GM12873 (cell line): ENCODE results near the gene VEZF1.

Experiments used
- TF ChIP-seq, protein P1 (sequence below): IDR thresholded peaks from 2 replicates; pipeline ENCODE4 v1.5.1; 2012; ENCODE audit warnings: low read depth, mild to moderate bottlenecking, moderate library complexity, low read length, control low read depth; ENCODE audit not compliant: insufficient read depth; ENCODE audit errors: missing control alignments

Gene VEZF1

DNA sequence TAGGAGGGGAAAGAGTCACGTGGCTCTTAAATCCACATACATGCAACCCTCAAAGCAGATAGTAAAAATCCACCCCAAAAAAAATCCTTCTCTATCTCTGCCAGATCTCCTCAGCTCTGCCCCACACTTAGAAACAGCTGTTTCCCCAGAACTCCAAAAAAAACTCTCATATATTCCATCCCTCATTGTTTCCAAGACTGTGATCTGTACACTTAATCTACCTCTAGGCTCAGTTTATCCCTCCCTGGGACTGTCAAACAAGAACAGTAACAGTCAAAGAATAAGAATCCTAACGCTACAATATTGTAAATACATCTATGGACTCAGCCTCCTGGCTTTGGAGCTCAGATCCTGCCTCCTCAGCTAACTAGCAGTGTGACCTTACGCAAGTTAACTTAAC lies 44.4 kb downstream of the VEZF1 start:
- TF ChIP-seq, protein P1, sequence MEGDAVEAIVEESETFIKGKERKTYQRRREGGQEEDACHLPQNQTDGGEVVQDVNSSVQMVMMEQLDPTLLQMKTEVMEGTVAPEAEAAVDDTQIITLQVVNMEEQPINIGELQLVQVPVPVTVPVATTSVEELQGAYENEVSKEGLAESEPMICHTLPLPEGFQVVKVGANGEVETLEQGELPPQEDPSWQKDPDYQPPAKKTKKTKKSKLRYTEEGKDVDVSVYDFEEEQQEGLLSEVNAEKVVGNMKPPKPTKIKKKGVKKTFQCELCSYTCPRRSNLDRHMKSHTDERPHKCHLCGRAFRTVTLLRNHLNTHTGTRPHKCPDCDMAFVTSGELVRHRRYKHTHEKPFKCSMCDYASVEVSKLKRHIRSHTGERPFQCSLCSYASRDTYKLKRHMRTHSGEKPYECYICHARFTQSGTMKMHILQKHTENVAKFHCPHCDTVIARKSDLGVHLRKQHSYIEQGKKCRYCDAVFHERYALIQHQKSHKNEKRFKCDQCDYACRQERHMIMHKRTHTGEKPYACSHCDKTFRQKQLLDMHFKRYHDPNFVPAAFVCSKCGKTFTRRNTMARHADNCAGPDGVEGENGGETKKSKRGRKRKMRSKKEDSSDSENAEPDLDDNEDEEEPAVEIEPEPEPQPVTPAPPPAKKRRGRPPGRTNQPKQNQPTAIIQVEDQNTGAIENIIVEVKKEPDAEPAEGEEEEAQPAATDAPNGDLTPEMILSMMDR: no peak

DNA sequence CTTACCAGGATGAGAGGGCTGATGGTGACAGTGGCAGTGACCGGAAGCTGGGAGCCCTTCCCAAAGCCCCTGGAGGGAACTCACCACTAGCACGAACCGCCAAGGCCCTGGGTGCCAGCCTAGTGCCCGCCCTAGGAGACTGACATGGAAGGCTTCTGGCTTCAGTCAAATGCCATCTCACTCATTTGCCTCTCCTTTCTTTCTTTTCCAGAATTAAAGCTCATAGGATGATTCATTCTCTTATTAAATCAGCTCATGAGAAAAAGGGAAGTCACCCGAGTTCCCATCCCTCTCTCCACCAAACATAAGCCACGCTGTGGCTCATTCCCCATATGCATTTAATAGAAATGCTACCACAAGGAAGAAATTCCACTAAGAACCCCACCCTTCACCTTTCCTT lies 44.9 kb downstream of the VEZF1 start:
- TF ChIP-seq, protein P1: no peak

DNA sequence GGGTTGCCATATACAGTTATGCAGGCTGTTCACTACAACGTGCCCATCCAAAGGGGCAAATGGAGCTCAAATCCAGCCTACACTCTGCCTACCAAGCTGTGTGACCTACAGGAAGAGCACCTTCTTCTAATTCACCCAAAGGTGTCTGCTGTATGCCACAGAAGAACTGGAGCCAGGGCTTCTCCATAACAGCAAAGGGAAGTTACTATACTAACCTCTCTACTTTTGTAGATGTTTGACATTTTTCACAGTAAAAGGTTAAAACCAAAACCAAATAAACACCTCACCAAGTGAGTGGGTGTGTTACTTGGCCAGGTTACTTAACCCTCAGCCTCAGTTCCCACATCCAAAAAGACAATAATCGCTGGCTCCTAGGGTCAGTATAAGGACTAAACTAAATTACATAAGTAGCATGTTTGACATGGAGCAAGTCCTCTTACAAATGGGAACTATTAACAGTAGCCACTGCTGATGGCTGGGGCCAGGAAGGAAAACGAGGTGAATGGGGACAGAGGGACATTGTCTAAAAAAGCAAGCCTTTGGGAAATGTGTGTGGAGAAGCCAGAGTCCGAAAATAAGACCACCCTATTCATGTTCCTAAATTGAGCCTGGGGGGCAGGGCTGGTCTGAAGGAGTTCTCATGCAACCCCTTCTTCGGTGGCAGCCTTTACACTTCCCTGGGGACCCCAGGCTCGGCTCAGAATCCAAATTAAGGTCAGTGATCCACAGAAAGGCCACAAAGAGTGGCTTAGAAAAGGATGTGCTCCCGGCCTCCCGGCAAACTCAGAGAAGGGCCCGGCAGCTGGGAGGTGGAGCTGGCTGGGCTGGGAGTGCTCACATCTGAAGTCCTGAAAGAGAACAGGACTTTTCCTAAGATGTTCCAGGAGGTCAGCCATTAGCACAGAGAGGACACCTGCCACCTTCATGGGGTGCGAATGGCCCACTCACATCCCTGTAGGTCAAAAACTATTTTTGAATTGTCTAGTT lies 46.4 kb downstream of the VEZF1 start:
- TF ChIP-seq, protein P1: no peak

DNA sequence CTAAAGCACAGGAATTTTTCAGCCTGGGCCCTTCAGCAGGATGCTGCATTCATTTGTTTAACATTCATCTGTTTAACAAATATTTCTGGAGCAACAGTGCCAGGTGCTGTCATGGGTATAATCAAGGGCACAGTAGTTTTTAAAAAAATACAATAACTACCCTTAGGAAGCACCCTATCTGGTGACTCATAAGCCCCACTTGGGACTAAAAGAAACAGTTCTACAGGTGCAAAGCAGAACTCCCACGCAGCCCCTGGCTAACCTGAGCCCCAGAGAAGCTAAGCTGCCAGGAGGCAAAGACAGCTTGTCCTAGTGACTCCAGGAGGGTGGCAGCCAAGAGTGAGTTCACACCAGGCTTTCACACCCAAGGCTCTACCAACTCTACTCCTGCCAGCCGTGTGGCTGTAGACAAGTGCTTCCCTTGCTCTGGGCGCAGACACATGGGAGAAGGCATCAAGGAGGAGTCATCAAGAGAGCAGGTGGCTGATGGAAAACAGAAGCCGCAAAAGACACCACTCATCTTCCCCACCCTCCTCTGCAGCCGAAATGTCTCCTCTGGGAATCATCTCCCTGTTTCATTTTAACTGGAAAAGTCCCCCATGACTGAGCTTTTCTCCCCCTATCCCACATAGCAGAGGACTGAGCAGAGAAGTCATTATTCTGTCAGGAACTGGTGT lies 47.3 kb downstream of the VEZF1 start:
- TF ChIP-seq, protein P1: no peak

DNA sequence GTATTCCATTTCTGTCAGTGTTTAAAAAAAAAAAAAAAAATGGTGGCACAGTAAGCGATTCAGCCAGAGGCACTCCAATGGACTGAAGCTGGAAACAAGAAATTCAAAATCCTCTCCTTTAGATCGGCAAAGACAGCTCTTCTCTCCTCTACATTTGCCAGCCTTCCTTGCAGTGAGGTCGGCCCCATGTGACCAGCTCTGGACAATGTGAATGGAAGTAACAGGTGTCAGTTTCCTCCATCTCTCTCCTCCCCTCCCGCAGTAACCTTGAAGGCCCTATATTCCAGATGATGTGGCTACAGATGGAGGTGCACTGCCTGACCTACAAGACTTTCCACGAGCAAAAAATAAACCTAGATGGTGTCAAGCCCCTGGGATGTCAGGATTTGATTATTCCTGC lies 47.8 kb downstream of the VEZF1 start:
- TF ChIP-seq, protein P1: no peak

DNA sequence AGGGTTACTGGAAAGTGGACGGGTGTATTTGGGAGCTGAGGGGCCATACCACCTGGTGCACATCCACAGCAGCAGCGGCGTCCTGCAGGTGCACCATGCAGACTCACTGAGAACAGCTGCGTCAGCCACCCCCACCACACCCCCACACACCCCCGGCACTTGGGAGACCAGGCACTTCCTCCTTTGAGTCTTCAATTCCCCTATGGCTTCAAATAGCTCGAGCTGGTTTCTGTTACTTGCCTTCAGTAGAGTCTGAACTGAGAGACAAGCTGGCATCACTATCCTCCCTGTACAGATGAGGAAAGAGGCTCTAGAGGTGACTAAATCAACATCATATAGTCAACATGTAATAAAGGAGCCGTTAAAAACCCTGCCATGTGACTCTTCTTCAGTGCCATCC lies 48.3 kb downstream of the VEZF1 start:
- TF ChIP-seq, protein P1: no peak

DNA sequence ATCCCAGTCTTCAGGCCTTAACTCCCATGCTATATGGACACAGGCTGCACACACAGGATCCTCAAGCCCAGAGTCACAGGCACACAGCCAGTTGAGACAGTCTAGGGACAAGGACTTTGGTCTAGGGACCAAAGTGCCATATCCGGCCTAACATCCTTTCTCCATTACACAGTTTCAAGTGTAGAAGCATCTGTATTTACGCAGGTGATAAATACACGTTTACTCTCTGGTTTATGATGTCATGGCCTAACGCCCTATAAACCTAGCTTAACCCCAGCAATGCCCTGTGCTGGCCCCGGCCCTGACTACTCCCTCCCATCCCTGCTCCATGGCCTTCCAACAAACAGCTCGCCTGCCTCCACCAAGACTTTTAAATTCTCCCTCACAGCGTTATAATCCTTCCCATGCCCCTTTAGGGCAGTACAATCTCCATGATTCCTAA lies 50.0 kb downstream of the VEZF1 start:
- TF ChIP-seq, protein P1: no peak
